ENCODE data around the gene CIART. TPM values are rescaled to one million over a fixed set of nuclear protein-coding genes. Genes with fewer than 3 reads are reported as not detected.

Gene CIART
- total RNA-seq, 2 experiments from 2014 or later, result 3.6 to 5.1 TPM

DNA sequence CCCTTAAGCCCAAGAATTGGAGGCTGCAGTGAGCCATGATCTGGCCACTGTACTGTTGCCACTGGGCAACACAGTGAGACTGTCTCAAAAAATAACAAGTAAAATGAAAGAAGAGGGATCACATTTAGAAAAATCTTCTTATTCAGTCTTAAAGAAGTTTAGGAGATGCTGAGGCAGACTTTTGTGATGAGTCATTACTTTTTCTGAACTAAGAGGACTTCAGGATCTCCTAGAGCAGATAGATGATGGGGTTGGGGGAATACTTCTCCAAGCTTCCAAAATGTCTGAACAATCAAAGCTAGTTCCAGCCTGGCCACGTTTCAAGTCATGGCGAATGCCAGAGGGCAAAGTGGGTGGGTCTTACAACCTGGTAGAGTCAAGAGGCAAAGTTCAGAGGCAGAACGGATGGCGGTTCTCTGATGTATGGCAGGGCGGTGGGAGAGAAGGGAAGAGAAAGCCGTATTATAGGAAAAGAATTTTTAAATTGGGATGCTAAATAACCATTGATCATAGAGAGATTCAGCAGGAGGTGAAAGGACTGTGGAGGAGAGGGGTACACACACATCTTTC lies 2.1 kb upstream of the CIART start:
- no peak for DNase-seq
- Mint-ChIP-seq H3K27me3 (no peaks in the 10 kb centered on the region), H3K9me3 (peaks cover 2% of the 10 kb centered on the region), H3K4me3 (no peak overlapping the region), H3K4me1 (ENCODE audit: low read depth) (peaks cover 21% of the 10 kb centered on the region), H3K36me3 (ENCODE audit: low read depth) (peaks cover 2% of the 10 kb centered on the region), H3K27ac (no peak overlapping the region)
- CTCF ChIA-PET, result interaction anchor here (1.0 to 2.4 kb wide), 6 partner anchors 8 to 29 kb away, joined by 3 to 37 read pairs (median 11); partner anchors contain the start of genes C1orf54 and CA14
- POLR2A ChIA-PET, result no interaction called here
- TF ChIP-seq, protein P1, sequence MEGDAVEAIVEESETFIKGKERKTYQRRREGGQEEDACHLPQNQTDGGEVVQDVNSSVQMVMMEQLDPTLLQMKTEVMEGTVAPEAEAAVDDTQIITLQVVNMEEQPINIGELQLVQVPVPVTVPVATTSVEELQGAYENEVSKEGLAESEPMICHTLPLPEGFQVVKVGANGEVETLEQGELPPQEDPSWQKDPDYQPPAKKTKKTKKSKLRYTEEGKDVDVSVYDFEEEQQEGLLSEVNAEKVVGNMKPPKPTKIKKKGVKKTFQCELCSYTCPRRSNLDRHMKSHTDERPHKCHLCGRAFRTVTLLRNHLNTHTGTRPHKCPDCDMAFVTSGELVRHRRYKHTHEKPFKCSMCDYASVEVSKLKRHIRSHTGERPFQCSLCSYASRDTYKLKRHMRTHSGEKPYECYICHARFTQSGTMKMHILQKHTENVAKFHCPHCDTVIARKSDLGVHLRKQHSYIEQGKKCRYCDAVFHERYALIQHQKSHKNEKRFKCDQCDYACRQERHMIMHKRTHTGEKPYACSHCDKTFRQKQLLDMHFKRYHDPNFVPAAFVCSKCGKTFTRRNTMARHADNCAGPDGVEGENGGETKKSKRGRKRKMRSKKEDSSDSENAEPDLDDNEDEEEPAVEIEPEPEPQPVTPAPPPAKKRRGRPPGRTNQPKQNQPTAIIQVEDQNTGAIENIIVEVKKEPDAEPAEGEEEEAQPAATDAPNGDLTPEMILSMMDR (IDR thresholded peaks at IDR 0.05), result no peak
- intact Hi-C loops (cut with micrococcal nuclease), result no loop called here
- ATAC-seq, result no peak

DNA sequence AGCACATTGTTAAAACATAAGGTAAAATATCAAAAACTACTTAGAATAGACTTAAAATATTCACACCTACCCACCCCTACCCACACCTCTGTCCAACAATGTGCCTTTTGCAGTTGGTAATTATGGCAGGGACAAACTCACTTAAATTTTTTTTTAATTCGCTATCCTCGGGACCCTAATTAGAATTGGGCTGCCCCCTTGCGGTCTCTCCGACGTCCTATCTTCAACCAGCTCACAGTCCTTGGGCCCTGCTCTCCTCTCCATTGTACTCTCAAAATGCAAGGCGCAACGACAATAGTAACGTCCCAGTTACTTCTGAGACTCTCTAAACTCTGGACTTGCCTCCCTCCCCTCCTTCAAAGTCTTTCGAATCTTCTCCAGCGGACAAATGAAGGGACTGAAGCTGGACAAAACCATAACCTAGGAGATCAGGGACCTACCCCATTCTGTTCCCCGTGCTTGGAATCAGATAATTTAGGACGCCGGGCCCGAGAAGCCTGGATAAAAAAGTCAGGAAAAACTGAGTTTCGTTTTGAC lies 1.1 kb upstream of the CIART start:
- POLR2A ChIA-PET, result interaction anchor here (1.0 kb wide), 1 partner anchor 25 kb away, joined by 5 read pairs; no protein-coding TSS in a partner anchor
- Mint-ChIP-seq H3K27ac (peak overlapping the region; percentile 89), H3K4me1 (ENCODE audit: low read depth) (peaks cover 21% of the 10 kb centered on the region), H3K4me3 (peak overlapping the region; percentile 80), H3K36me3 (ENCODE audit: low read depth) (peaks cover 2% of the 10 kb centered on the region), H3K27me3 (no peaks in the 10 kb centered on the region), H3K9me3 (peaks cover 2% of the 10 kb centered on the region)
- TF ChIP-seq, protein P1 (IDR thresholded peaks at IDR 0.05), result peak; percentile 70
- DNase-seq (peak; percentile 83), ATAC-seq (peak; percentile 57)
- intact Hi-C loops (cut with micrococcal nuclease), result no loop called here
- CTCF ChIA-PET, result interaction anchor here (0.6 to 2.4 kb wide), 12 partner anchors 9 to 416 kb away, joined by 3 to 37 read pairs (median 4); partner anchors contain the start of genes C1orf54, CA14 and GOLPH3L

DNA sequence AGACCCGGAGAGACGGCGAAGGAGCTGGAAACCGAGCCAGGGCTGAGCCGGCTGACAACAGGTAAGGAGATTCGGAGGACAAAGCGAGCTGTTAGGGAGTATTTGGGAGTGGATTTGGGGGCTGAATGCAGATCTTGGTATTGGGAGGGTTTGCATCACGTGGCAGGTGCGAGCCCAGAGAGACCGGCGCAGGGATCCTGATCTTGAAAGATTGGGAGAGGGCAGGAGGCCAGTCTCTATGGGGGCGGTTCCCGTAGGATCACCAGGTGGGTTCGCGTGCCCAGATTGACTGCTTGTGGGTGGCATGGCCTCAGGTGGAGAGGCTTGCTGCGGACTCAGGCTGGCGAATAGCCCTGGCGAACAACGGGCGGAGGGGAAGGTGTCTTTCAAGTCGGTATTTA lies 204 bp downstream of the CIART start:
- Mint-ChIP-seq H3K36me3 (ENCODE audit: low read depth) (peaks cover 2% of the 10 kb centered on the region), H3K4me1 (ENCODE audit: low read depth) (peaks cover 21% of the 10 kb centered on the region), H3K27me3 (no peaks in the 10 kb centered on the region), H3K4me3 (peak overlapping the region; percentile 80), H3K9me3 (peaks cover 2% of the 10 kb centered on the region), H3K27ac (peak overlapping the region; percentile 30)
- intact Hi-C loops (cut with micrococcal nuclease), result no loop called here
- TF ChIP-seq, protein P1 (IDR thresholded peaks at IDR 0.05), result no peak
- POLR2A ChIA-PET, result interaction anchor here (0.6 kb wide), 1 partner anchor 70 kb away, joined by 3 read pairs; no protein-coding TSS in a partner anchor
- CTCF ChIA-PET, result interaction anchor here (0.6 to 1.8 kb wide), 3 partner anchors 27 to 40 kb away, joined by 3 to 11 read pairs (median 4); no protein-coding TSS in a partner anchor
- no peak for ATAC-seq
- no peak for DNase-seq

DNA sequence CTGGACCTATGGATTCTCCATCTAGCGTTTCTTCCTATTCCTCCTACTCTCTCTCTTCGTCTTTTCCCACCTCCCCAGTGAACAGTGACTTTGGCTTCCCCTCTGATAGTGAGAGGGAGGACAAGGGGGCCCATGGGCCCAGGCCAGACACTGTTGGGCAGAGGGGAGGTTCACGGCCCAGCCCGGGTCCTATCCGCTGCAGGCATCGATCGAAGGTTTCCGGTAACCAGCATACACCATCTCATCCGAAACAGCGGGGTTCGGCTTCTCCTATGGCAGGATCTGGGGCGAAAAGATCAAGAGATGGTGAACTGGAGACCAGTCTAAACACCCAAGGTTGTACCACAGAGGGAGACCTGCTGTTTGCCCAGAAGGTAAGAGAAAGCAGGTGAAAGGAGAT lies 906 bp downstream of the CIART start:
- intact Hi-C loops (cut with micrococcal nuclease), result no loop called here
- ATAC-seq, result no peak
- H3K27ac Mint-ChIP-seq, result no peak overlapping the region
- H3K9me3 Mint-ChIP-seq, result peaks cover 2% of the 10 kb centered on the region
- H3K4me3 Mint-ChIP-seq, result peak overlapping the region; percentile 80
- ChIA-PET POLR2A (interaction anchor here (0.6 kb wide), 1 partner anchor 14 kb away, joined by 3 read pairs; no protein-coding TSS in a partner anchor), CTCF (interaction anchor here (1.8 kb wide), 1 partner anchor 28 kb away, joined by 11 read pairs; no protein-coding TSS in a partner anchor)
- peaks cover 2% of the 10 kb centered on the region for H3K36me3 Mint-ChIP-seq (ENCODE audit: low read depth)
- H3K4me1 Mint-ChIP-seq (ENCODE audit: low read depth), result peaks cover 21% of the 10 kb centered on the region
- no peaks in the 10 kb centered on the region for H3K27me3 Mint-ChIP-seq
- TF ChIP-seq, protein P1 (IDR thresholded peaks at IDR 0.05), result no peak
- no peak for DNase-seq

DNA sequence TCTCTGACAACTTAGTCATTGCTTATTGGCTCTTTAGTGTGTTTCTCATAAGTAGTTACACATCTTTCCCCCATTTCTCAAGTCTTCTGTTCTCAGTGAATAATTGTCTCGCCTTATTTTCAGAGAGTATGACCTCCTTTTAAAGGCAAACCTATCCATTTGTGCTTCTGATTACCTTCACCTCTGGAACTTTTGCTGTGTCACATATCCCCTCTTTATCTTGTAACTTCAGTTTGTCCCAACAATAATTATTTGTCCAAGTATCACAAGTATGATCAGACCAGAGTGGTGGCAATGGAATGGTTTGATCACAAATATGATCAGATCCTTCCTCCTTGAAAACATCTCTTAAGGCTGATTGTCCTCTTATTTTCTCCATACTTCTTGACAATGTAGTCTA lies 6.0 kb downstream of the CIART start:
- no peak overlapping the region for H3K4me3 Mint-ChIP-seq
- CTCF ChIA-PET, result interaction anchor here (1.0 to 1.3 kb wide), 2 partner anchors 8 to 26 kb away, joined by 3 read pairs; no protein-coding TSS in a partner anchor
- POLR2A ChIA-PET, result interaction anchor here (0.6 to 1.6 kb wide), 2 partner anchors 15 to 33 kb away, joined by 4 read pairs; no protein-coding TSS in a partner anchor
- no peaks in the 10 kb centered on the region for H3K36me3 Mint-ChIP-seq (ENCODE audit: low read depth)
- H3K27me3 Mint-ChIP-seq, result no peaks in the 10 kb centered on the region
- TF ChIP-seq, protein P1 (IDR thresholded peaks at IDR 0.05), result no peak
- H3K27ac Mint-ChIP-seq, result no peak overlapping the region
- peaks cover 4% of the 10 kb centered on the region for H3K4me1 Mint-ChIP-seq (ENCODE audit: low read depth)
- no peak for DNase-seq
- no peak for ATAC-seq
- intact Hi-C loops (cut with micrococcal nuclease), result no loop called here
- H3K9me3 Mint-ChIP-seq, result no peaks in the 10 kb centered on the region

Measured in activated CD8-positive, alpha-beta T cell treated with anti-CD3 and anti-CD28 coated beads for 36 hours (primary cell).